ENCODE measurements around the gene MINK1.

DNA sequence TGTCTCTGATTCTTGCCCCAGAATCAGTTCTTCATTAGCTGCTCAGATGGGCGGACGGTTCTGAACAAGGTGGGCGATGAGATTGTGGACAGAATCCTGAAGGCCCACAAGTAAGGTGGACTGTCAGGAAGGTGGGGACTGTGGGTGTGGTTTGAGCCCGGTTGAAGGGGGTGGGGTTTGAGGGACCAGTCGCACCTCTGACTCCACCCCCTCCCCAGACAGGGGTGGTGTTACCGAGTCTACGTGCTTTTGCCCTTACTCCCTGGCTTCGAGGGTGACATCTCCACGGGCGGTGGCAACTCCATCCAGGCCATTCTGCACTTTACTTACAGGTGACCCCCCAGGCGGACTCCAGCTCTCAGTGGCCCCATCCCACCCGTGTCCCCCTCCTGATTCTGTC is 14.9 kb upstream of the MINK1 start:
- TF ChIP-seq EZH2 (IDR thresholded peaks at IDR 0.05; ENCODE audit: borderline replicate concordance, control insufficient read depth, low read depth, low read length), result no peak
- no peak for TF ChIP-seq POLR2A (IDR thresholded peaks at IDR 0.05; ENCODE audit: low read depth, low read length)
- no peak for TF ChIP-seq EP300 (IDR thresholded peaks at IDR 0.05; ENCODE audit: borderline replicate concordance in 1 of 2, control insufficient read depth in 1 of 2, low read depth in 2 of 2, low read length in 2 of 2)
- TF ChIP-seq RUNX3 (IDR thresholded peaks at IDR 0.05; ENCODE audit: low read length), result no peak
- TF ChIP-seq FOS (IDR thresholded peaks at IDR 0.05; ENCODE audit: borderline replicate concordance, extremely low read depth, insufficient read length), result no peak
- TF ChIP-seq CHD2 (IDR thresholded peaks at IDR 0.05; ENCODE audit: borderline replicate concordance, low read depth, low read length), result no peak
- TF ChIP-seq, protein P1, sequence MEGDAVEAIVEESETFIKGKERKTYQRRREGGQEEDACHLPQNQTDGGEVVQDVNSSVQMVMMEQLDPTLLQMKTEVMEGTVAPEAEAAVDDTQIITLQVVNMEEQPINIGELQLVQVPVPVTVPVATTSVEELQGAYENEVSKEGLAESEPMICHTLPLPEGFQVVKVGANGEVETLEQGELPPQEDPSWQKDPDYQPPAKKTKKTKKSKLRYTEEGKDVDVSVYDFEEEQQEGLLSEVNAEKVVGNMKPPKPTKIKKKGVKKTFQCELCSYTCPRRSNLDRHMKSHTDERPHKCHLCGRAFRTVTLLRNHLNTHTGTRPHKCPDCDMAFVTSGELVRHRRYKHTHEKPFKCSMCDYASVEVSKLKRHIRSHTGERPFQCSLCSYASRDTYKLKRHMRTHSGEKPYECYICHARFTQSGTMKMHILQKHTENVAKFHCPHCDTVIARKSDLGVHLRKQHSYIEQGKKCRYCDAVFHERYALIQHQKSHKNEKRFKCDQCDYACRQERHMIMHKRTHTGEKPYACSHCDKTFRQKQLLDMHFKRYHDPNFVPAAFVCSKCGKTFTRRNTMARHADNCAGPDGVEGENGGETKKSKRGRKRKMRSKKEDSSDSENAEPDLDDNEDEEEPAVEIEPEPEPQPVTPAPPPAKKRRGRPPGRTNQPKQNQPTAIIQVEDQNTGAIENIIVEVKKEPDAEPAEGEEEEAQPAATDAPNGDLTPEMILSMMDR (IDR thresholded peaks at IDR 0.05 in 2 of 3, conservative IDR thresholded peaks at IDR 0.05 in 1 of 3; ENCODE audit: control insufficient read depth in 2 of 3, extremely low read depth in 1 of 3, insufficient read depth in 1 of 3, low read depth in 3 of 3, low read length in 3 of 3), result no peak
- no peak for TF ChIP-seq POLR2AphosphoS5 (IDR thresholded peaks at IDR 0.05; ENCODE audit: low read length)
- TF ChIP-seq PRDM15 (CRISPR knock-in tag; IDR thresholded peaks at IDR 0.05), result no peak
- TF ChIP-seq IRF4 (IDR thresholded peaks at IDR 0.05; ENCODE audit: low read depth, low read length), result no peak
- TF ChIP-seq SMC3 (IDR thresholded peaks at IDR 0.05; ENCODE audit: borderline replicate concordance, low read length), result no peak
